Osteoblast (primary cell): ENCODE results near the gene CLCNKA. TPM values are rescaled to one million over a fixed set of nuclear protein-coding genes. Genes with fewer than 3 reads are reported as not detected.
A peak's percentile ranks its signal among the peaks of the same experiment; 100 is the strongest.
"Not testable (repeated sequence)": the region's sequence is repeated elsewhere in the genome, so short reads cannot be mapped to it uniquely, and the experiment has no call there.

ENCODE experiments used
- DNase-seq: peaks from one replicate; pipeline ENCODE4 v3.0.0; 2011; ENCODE audit warnings: low spot score, mixed read lengths; ENCODE audit not compliant: insufficient read length; ENCODE audit errors: missing footprints
- H2AFZ ChIP-seq: 2 replicates; pipeline ENCODE4 v1.6.0; 2011; ENCODE audit warnings: mild to moderate bottlenecking, low read length
- H3K27ac ChIP-seq: 2 replicates; pipeline ENCODE4 v1.5.1; 2011; ENCODE audit warnings: mild to moderate bottlenecking, low read depth, low read length, moderate library complexity
- H3K27me3 ChIP-seq: 2 replicates; pipeline ENCODE4 v1.6.0; 2012; ENCODE audit warnings: mild to moderate bottlenecking, control low read depth, inconsistent platforms, low read length, moderate library complexity; ENCODE audit not compliant: insufficient read depth
- H3K36me3 ChIP-seq: 2 replicates; pipeline ENCODE4 v1.5.1; 2011; ENCODE audit warnings: mild to moderate bottlenecking, low read length, control low read depth, moderate library complexity; ENCODE audit not compliant: insufficient read depth
- H3K4me1 ChIP-seq: 2 replicates; pipeline ENCODE4 v1.5.1; 2011; ENCODE audit warnings: mild to moderate bottlenecking, low read length, control low read depth, moderate library complexity; ENCODE audit not compliant: insufficient read depth
- H3K4me2 ChIP-seq: 2 replicates; pipeline ENCODE4 v1.6.0; 2011; ENCODE audit warnings: mild to moderate bottlenecking, low read length; ENCODE audit not compliant: insufficient read depth
- H3K4me3 ChIP-seq: fragments of 200-600 bp; sonication (generic); 3 replicates; pipeline ENCODE4 v1.5.1; 2012; ENCODE audit warnings: mild to moderate bottlenecking, low read length, inconsistent platforms; ENCODE audit not compliant: insufficient read depth
- H3K79me2 ChIP-seq: 2 replicates; pipeline ENCODE4 v1.6.0; 2012; ENCODE audit warnings: mild to moderate bottlenecking, low read length, control low read depth, inconsistent platforms; ENCODE audit not compliant: insufficient read depth
- H3K9me3 ChIP-seq: 2 replicates; pipeline ENCODE4 v1.5.1; 2011; ENCODE audit warnings: low read depth, low read length, control low read depth
- H4K20me1 ChIP-seq: 2 replicates; pipeline ENCODE4 v1.6.0; 2012; ENCODE audit warnings: mild to moderate bottlenecking, low read length, control low read depth; ENCODE audit not compliant: insufficient read depth
- CTCF ChIP-seq: IDR thresholded peaks from 2 replicates; pipeline ENCODE4 v1.5.1; 2011; ENCODE audit warnings: mild to moderate bottlenecking, low read depth, low read length, moderate library complexity; ENCODE audit errors: extremely low read depth
- total RNA-seq: library from RNA; depleted of rRNA; stranded (reverse); fragments of >200 nt; gene quantifications from 2 replicates; pipeline ENCODE4 v1.2.3, GENCODE V29; 2012

CLCNKA gene
- total RNA-seq, 1 donor = not detected

- no peak for TF ChIP-seq CTCF
- Histone ChIP-seq H3K9me3 (no peaks in the 10 kb centered on the region), H2AFZ (no peak overlapping the region), H3K4me3 (no peak overlapping the region), H3K27me3 (peaks cover 4% of the 10 kb centered on the region), H4K20me1 (no peaks in the 10 kb centered on the region), H3K4me1 (no peaks in the 10 kb centered on the region), H3K4me2 (no peak overlapping the region), H3K27ac (no peak overlapping the region), H3K36me3 (no peaks in the 10 kb centered on the region), H3K79me2 (no peaks in the 10 kb centered on the region)
- no peak for DNase-seq
Observed at GRCh38 chr1:15998929-15999328, 22.9 kb upstream of the CLCNKA start.

GRCh38 chr1:16001274-16001673 is 20.6 kb upstream of the CLCNKA start:
- H3K27ac ChIP-seq, H3K4me3 ChIP-seq, H3K9me3 ChIP-seq, H2AFZ ChIP-seq, H3K4me2 ChIP-seq, H3K27me3 ChIP-seq, H3K79me2 ChIP-seq, DNase-seq, H3K4me1 ChIP-seq, H4K20me1 ChIP-seq, H3K36me3 ChIP-seq: not testable (repeated sequence)

- Histone ChIP-seq H3K4me1 (no peaks in the 10 kb centered on the region), H3K79me2 (no peaks in the 10 kb centered on the region), H3K36me3 (no peaks in the 10 kb centered on the region), H3K4me2 (no peak overlapping the region), H3K9me3 (no peaks in the 10 kb centered on the region), H4K20me1 (no peaks in the 10 kb centered on the region), H3K27ac (no peak overlapping the region), H3K4me3 (no peak overlapping the region), H2AFZ (no peak overlapping the region), H3K27me3 (no peaks in the 10 kb centered on the region)
- no peak for DNase-seq
- TF ChIP-seq CTCF = no peak
Observed at GRCh38 chr1:16005597-16005996, 16.2 kb upstream of the CLCNKA start.

GRCh38 chr1:16006010-16006409 is 15.8 kb upstream of the CLCNKA start:
- Histone ChIP-seq H3K9me3 (no peaks in the 10 kb centered on the region), H3K36me3 (no peaks in the 10 kb centered on the region), H3K27ac (no peak overlapping the region), H3K4me2 (no peak overlapping the region), H3K4me1 (no peaks in the 10 kb centered on the region), H3K27me3 (no peaks in the 10 kb centered on the region), H2AFZ (no peak overlapping the region), H3K79me2 (no peaks in the 10 kb centered on the region), H4K20me1 (no peaks in the 10 kb centered on the region), H3K4me3 (no peak overlapping the region)
- DNase-seq = peak; percentile 23
- TF ChIP-seq CTCF = no peak
